ENCODE results near the gene PLCB4. TPM values are rescaled to one million over a fixed set of nuclear protein-coding genes. Genes with fewer than 3 reads are reported as not detected.

PLCB4 gene
- total RNA-seq, 2 experiments from 2014 or later: 0.06 TPM; not detected in 1

DNA sequence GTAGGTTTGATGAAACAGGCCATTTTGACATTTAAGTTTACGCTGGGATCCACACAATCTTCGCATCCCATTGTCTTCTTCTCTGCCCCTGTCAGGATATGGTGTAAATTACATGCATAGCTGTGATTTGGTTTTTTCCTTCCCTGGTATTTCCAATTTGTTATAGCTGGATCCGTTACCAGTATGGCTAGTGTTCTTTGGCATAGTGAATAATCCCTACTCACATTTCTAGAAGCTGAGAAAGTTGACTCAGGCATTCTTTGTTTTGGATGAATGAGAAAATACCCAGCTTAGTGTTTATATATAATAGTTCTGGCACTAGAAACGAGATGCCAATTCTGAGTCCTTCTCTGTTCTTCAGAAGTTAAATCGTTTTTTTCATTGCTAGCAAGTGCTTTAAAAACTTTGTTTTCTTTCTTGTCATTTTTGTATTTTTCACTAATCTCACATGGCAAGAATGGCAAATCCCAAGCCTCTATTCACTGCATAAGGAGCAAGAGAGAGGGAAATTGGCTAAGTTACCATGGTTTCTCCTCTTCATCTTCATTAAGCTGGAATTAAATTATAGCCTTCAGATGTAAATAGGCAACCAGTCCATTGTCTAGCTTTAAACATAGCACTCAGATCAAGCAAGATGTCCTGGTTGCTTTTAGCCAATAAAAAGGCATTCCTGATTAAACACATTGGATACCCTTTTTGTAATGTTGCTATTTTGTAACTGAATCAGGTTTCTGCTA lies 353.6 kb downstream of the PLCB4 start:
- Histone ChIP-seq H3K36me3 (ENCODE audit: insufficient read depth, low read length) (no peaks in the 10 kb centered on the region), H3K27ac (ENCODE audit: low read depth in 1 of 2, low read length in 2 of 2) (no peak overlapping the region), H3K4me3 (ENCODE audit: low read length) (no peak overlapping the region), H3K27me3 (ENCODE audit: control insufficient read depth in 1 of 2, insufficient read depth in 2 of 2, low read length in 2 of 2) (no peaks in the 10 kb centered on the region), H3K9me3 (ENCODE audit: control insufficient read depth in 1 of 2, insufficient read depth in 1 of 2, low read length in 2 of 2) (no peaks in the 10 kb centered on the region), H3K4me1 (ENCODE audit: insufficient read depth, low read length) (no peaks in the 10 kb centered on the region)
- no peaks in the 10 kb centered on the region for H3K36me3 Mint-ChIP-seq (ENCODE audit: low read depth)
- intact Hi-C loops (cut with DNase I, micrococcal nuclease): no loop called here
- POLR2A ChIA-PET: no interaction called here
- H3K27ac Mint-ChIP-seq: no peak overlapping the region
- CTCF ChIA-PET: no interaction called here
- H3K4me3 Mint-ChIP-seq: no peak overlapping the region
- no peaks in the 10 kb centered on the region for H3K27me3 Mint-ChIP-seq
- no peaks in the 10 kb centered on the region for H3K9me3 Mint-ChIP-seq
- no peak for ATAC-seq (ENCODE audit: poor library complexity)
- TF ChIP-seq, protein P1, sequence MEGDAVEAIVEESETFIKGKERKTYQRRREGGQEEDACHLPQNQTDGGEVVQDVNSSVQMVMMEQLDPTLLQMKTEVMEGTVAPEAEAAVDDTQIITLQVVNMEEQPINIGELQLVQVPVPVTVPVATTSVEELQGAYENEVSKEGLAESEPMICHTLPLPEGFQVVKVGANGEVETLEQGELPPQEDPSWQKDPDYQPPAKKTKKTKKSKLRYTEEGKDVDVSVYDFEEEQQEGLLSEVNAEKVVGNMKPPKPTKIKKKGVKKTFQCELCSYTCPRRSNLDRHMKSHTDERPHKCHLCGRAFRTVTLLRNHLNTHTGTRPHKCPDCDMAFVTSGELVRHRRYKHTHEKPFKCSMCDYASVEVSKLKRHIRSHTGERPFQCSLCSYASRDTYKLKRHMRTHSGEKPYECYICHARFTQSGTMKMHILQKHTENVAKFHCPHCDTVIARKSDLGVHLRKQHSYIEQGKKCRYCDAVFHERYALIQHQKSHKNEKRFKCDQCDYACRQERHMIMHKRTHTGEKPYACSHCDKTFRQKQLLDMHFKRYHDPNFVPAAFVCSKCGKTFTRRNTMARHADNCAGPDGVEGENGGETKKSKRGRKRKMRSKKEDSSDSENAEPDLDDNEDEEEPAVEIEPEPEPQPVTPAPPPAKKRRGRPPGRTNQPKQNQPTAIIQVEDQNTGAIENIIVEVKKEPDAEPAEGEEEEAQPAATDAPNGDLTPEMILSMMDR (IDR thresholded peaks at IDR 0.05): no peak
- DNase-seq: no peak
- H3K4me1 Mint-ChIP-seq (ENCODE audit: low read depth): no peaks in the 10 kb centered on the region

DNA sequence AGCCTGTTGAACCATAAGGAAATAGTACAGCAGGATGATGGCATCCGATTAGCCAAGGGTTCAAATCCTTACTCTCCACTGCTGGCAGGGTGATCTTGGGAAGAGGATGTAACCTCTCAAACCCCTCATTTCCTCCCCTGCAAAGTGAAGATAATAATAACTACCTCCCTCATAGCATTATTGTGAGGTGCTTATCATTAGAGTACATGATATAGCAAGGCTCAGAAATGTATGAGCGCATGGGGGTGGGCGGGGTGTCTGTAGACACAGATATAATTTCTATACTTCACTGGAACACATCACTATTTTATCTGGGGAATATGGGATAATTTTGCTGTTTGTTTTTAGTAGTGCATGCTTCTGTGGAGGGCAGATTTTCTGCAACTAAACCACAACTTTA lies 355.7 kb downstream of the PLCB4 start:
- Histone ChIP-seq H3K9me3 (ENCODE audit: control insufficient read depth in 1 of 2, insufficient read depth in 1 of 2, low read length in 2 of 2) (no peaks in the 10 kb centered on the region), H3K36me3 (ENCODE audit: insufficient read depth, low read length) (no peaks in the 10 kb centered on the region)
- intact Hi-C loops (cut with DNase I, micrococcal nuclease): no loop called here

DNA sequence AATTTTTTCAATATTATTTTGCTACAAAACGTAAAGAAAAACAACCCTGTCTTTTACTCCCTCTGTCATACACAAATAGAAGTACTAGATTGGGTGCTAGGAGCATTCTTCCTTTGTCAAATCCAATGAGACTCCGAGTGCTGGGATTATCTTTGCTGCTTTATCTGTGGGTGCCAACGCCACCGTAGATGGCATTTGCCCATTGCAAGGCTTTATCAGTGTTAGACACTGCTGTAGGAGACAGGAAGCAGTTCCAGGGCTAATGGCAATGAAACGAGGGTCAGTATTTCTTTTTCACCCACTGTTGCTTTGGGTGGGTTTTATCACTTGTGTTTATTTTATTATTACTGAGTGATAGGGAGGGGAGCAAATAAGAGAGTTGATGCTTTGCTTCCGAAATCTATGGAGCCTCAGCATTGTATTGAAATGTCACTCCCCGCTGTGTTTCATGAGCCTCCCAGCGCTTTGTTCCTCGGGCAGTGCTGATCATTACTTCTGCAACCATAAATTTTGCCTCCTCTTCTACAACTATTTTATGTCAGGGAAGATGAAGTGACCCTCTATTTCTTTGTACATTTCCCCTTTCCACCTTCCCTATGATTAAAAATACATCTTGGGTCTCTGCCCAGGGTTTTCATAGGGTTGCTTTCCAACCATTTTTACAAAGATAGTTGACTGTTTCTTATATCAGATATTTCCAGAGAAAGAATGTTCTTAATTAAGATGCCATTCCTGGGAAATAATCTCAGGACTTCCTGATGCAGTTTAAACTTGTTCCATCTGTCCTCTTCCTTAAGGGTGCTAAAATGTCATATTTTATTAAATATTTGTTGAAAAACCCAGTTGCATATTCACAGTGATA lies 358.8 kb downstream of the PLCB4 start:
- H3K4me1 Mint-ChIP-seq (ENCODE audit: low read depth): no peaks in the 10 kb centered on the region
- no peaks in the 10 kb centered on the region for H3K27me3 Mint-ChIP-seq
- POLR2A ChIA-PET: no interaction called here
- H3K27ac ChIP-seq (ENCODE audit: low read depth in 1 of 2, low read length in 2 of 2): no peak overlapping the region
- DNase-seq (no peak), ATAC-seq (ENCODE audit: poor library complexity) (no peak)
- H3K27ac Mint-ChIP-seq: no peak overlapping the region
- no peaks in the 10 kb centered on the region for H3K36me3 ChIP-seq (ENCODE audit: insufficient read depth, low read length)
- CTCF ChIA-PET: no interaction called here
- no peaks in the 10 kb centered on the region for H3K9me3 ChIP-seq (ENCODE audit: control insufficient read depth in 1 of 2, insufficient read depth in 1 of 2, low read length in 2 of 2)
- no peaks in the 10 kb centered on the region for H3K36me3 Mint-ChIP-seq (ENCODE audit: low read depth)
- H3K27me3 ChIP-seq (ENCODE audit: control insufficient read depth in 1 of 2, insufficient read depth in 2 of 2, low read length in 2 of 2): no peaks in the 10 kb centered on the region
- H3K4me3 ChIP-seq (ENCODE audit: low read length): no peak overlapping the region
- H3K4me1 ChIP-seq (ENCODE audit: insufficient read depth, low read length): no peaks in the 10 kb centered on the region
- H3K4me3 Mint-ChIP-seq: no peak overlapping the region
- intact Hi-C loops (cut with DNase I, micrococcal nuclease): no loop called here
- H3K9me3 Mint-ChIP-seq: no peaks in the 10 kb centered on the region
- TF ChIP-seq, protein P1 (IDR thresholded peaks at IDR 0.05): no peak

More for the DNA sequence above, 355.7 kb downstream of the PLCB4 start:
- CTCF ChIA-PET: no interaction called here
- H3K9me3 Mint-ChIP-seq: no peaks in the 10 kb centered on the region
- TF ChIP-seq, protein P1 (IDR thresholded peaks at IDR 0.05): no peak
- DNase-seq (no peak), ATAC-seq (ENCODE audit: poor library complexity) (no peak)
- POLR2A ChIA-PET: no interaction called here
- no peak overlapping the region for H3K4me3 Mint-ChIP-seq
- Histone ChIP-seq H3K4me3 (ENCODE audit: low read length) (no peak overlapping the region), H3K4me1 (ENCODE audit: insufficient read depth, low read length) (no peaks in the 10 kb centered on the region), H3K27ac (ENCODE audit: low read depth in 1 of 2, low read length in 2 of 2) (no peak overlapping the region), H3K27me3 (ENCODE audit: control insufficient read depth in 1 of 2, insufficient read depth in 2 of 2, low read length in 2 of 2) (no peaks in the 10 kb centered on the region)
- H3K4me1 Mint-ChIP-seq (ENCODE audit: low read depth): no peaks in the 10 kb centered on the region
- H3K27me3 Mint-ChIP-seq: no peaks in the 10 kb centered on the region
- H3K27ac Mint-ChIP-seq: no peak overlapping the region
- no peaks in the 10 kb centered on the region for H3K36me3 Mint-ChIP-seq (ENCODE audit: low read depth)

All from CD4-positive, alpha-beta T cell (primary cell).